Measurements from ENCODE around the gene RIPOR2.

GRCh38 chr6:24883618-24884017 lies 52.1 kb downstream of the RIPOR2 start:
- TF ChIP-seq POLR2A (IDR thresholded peaks at IDR 0.05) (no peak), CTCF (IDR thresholded peaks at IDR 0.05) (no peak)
